SK-MEL-5 (cell line): ENCODE results near the gene TRPM2. TPM values are rescaled to one million over a fixed set of nuclear protein-coding genes. Genes with fewer than 3 reads are reported as not detected.
"Not testable (repeated sequence)": the region's sequence is repeated elsewhere in the genome, so short reads cannot be mapped to it uniquely, and the experiment has no call there.

Source experiments
- DNase-seq: peaks from one replicate; pipeline ENCODE4 v3.0.0-alpha.2; 2016; ENCODE audit warnings: low read depth, low spot score
- in situ Hi-C: cut with HindIII; loops from 2 replicates; pipeline ENCODE4 v1.10.0; 2016; ENCODE audit warnings: low sequenced_read_pairs, high pct_unique_total_duplicates, low pct_unique_long_range_greater_than_20kb
- total RNA-seq: library from RNA; depleted of rRNA; stranded (reverse); fragments of >200 nt; shearing (Covaris generic); gene quantifications from 2 replicates; pipeline ENCODE4 v1.2.3, GENCODE V29; 2014

Gene TRPM2
- total RNA-seq, 1 experiment from 2014 or later, result 0.21 TPM

- in situ Hi-C loops, result no loop called here
- DNase-seq, result no peak
Measured at GRCh38 chr21:44414291-44415072, 61.1 kb downstream of the TRPM2 start.

- DNase-seq, result no peak
- in situ Hi-C loops, result no loop called here
Measured at GRCh38 chr21:44415073-44416025, 61.9 kb downstream of the TRPM2 start.

GRCh38 chr21:44416193-44416592 is 62.8 kb downstream of the TRPM2 start:
- in situ Hi-C loops, result no loop called here
- DNase-seq, result no peak

GRCh38 chr21:44417621-44418107 is 64.2 kb downstream of the TRPM2 start:
- DNase-seq, in situ Hi-C loops: not testable (repeated sequence)

- no peak for DNase-seq
- in situ Hi-C loops, result no loop called here
Measured at GRCh38 chr21:44418108-44418875, 64.9 kb downstream of the TRPM2 start.

GRCh38 chr21:44418876-44419230 is 65.4 kb downstream of the TRPM2 start:
- no peak for DNase-seq
- in situ Hi-C loops, result no loop called here

- in situ Hi-C loops, result no loop called here
- DNase-seq, result no peak
Measured at GRCh38 chr21:44419679-44420078, 66.3 kb downstream of the TRPM2 start.

- in situ Hi-C loops, result no loop called here
- DNase-seq, result no peak
Measured at GRCh38 chr21:44420416-44421205, 67.2 kb downstream of the TRPM2 start.

GRCh38 chr21:44421901-44422840 is 68.8 kb downstream of the TRPM2 start:
- DNase-seq, result no peak
- in situ Hi-C loops, result no loop called here

GRCh38 chr21:44423312-44423821 is 69.9 kb downstream of the TRPM2 start:
- DNase-seq, result no peak
- in situ Hi-C loops, result no loop called here

- in situ Hi-C loops, result no loop called here
- no peak for DNase-seq
Measured at GRCh38 chr21:44423941-44424607, 70.7 kb downstream of the TRPM2 start.

GRCh38 chr21:44424608-44425306 is 71.3 kb downstream of the TRPM2 start:
- no peak for DNase-seq
- in situ Hi-C loops, result no loop called here

- no peak for DNase-seq
- in situ Hi-C loops, result no loop called here
Measured at GRCh38 chr21:44425307-44425894, 72.0 kb downstream of the TRPM2 start.

GRCh38 chr21:44425895-44426662 is 72.7 kb downstream of the TRPM2 start:
- in situ Hi-C loops, result no loop called here
- no peak for DNase-seq
